H1 (cell line): Measurements from ENCODE around the gene NOB1.

ENCODE experiments used
- ATF2 ChIP-seq: IDR thresholded peaks from 2 replicates; pipeline ENCODE4 v1.6.1; 2012; ENCODE audit warnings: low read length, inconsistent platforms
- BRCA1 ChIP-seq: IDR thresholded peaks from 2 replicates; pipeline ENCODE4 v1.6.1; 2012; ENCODE audit warnings: low read depth, low read length, improper control_type of control experiment
- CTCF ChIP-seq, 3 experiments: IDR thresholded peaks; 1 replicate in 2 of 3; 2 replicates in 1 of 3; pipeline versions ENCODE4 v1.5.1 to v1.6.1; 2011; ENCODE audit warnings: low read length in 3 of 3, mild to moderate bottlenecking in 3 of 3, inconsistent platforms in 2 of 3, low read depth in 1 of 3, moderate library complexity in 1 of 3; ENCODE audit not compliant: insufficient read depth in 1 of 3; ENCODE audit errors: control extremely low read depth in 1 of 3
- EZH2 ChIP-seq: fragments of 200-600 bp; sonication (generic); IDR thresholded peaks from 2 replicates; pipeline ENCODE4 v1.7.1; 2012; ENCODE audit warnings: low read depth, mild to moderate bottlenecking, moderate library complexity, low read length, inconsistent platforms; ENCODE audit not compliant: severe bottlenecking
- KDM4A ChIP-seq: IDR thresholded peaks from one replicate; pipeline ENCODE4 v1.7.1; 2012; ENCODE audit warnings: low read depth, mild to moderate bottlenecking, moderate library complexity, low read length, inconsistent platforms; ENCODE audit not compliant: severe bottlenecking
- MAX ChIP-seq: IDR thresholded peaks from 2 replicates; pipeline ENCODE4 v1.6.1; 2012; ENCODE audit warnings: inconsistent platforms
- POLR2A ChIP-seq, 2 experiments: IDR thresholded peaks; 1 replicate in 1 of 2; 2 replicates in 1 of 2; pipeline ENCODE4 v1.6.1; 2011; ENCODE audit warnings: low read depth in 2 of 2, low read length in 2 of 2, mild to moderate bottlenecking in 2 of 2; ENCODE audit errors: control extremely low read depth in 1 of 2
- RAD21 ChIP-seq, 2 experiments: IDR thresholded peaks in 1 of 2; conservative IDR thresholded peaks in 1 of 2; 2 replicates each; pipeline ENCODE4 v1.6.1; 2011; ENCODE audit warnings: low read depth in 2 of 2, low read length in 2 of 2, improper control_type of control experiment in 1 of 2, inconsistent platforms in 1 of 2, mild to moderate bottlenecking in 1 of 2, moderate library complexity in 1 of 2
- RFX5 ChIP-seq: IDR thresholded peaks from 2 replicates; pipeline ENCODE4 v1.6.1; 2011; ENCODE audit warnings: low read depth, low read length, improper control_type of control experiment, borderline replicate concordance
- SIX5 ChIP-seq: IDR thresholded peaks from 2 replicates; pipeline ENCODE4 v1.6.1; 2011; ENCODE audit warnings: mild to moderate bottlenecking, low read depth, low read length
- SUZ12 ChIP-seq: fragments of 200-600 bp; sonication (generic); IDR thresholded peaks from 2 replicates; pipeline ENCODE4 v1.6.1; 2012; ENCODE audit warnings: mild to moderate bottlenecking, inconsistent platforms, low read length, moderate library complexity, mixed read lengths
- YY1 ChIP-seq: IDR thresholded peaks from 2 replicates; pipeline ENCODE4 v1.6.1; 2011; ENCODE audit warnings: low read depth, mild to moderate bottlenecking, low read length

GRCh38 chr16:69698404-69698803 is 56.3 kb downstream of the NOB1 start:
- no peak for TF ChIP-seq YY1
- TF ChIP-seq EZH2: no peak
- TF ChIP-seq ATF2: no peak
- no peak for TF ChIP-seq RAD21 (IDR thresholded peaks at IDR 0.05 in 1 of 2, conservative IDR thresholded peaks at IDR 0.05 in 1 of 2; ENCODE audit: low read depth in 2 of 2, low read length in 2 of 2)
- no peak for TF ChIP-seq POLR2A (IDR thresholded peaks at IDR 0.05; ENCODE audit: control extremely low read depth in 1 of 2, low read depth in 2 of 2, low read length in 2 of 2)
- no peak for TF ChIP-seq RFX5
- TF ChIP-seq MAX: no peak
- TF ChIP-seq SUZ12: no peak
- no peak for TF ChIP-seq SIX5
- TF ChIP-seq KDM4A: no peak
- TF ChIP-seq BRCA1: no peak
- TF ChIP-seq CTCF (IDR thresholded peaks at IDR 0.05; ENCODE audit: control extremely low read depth in 1 of 3, insufficient read depth in 1 of 3, low read depth in 1 of 3, low read length in 3 of 3): no peak
